Activated CD8-positive, alpha-beta memory T cell treated with anti-CD3 and anti-CD28 coated beads for 1 hour (primary cell): Measurements from ENCODE around the gene TBC1D22B.
"Not testable (repeated sequence)": the region's sequence is repeated elsewhere in the genome, so short reads cannot be mapped to it uniquely, and the experiment has no call there.

ENCODE experiments used
- DNase-seq, 2 donors: peaks; one replicate each; pipeline ENCODE4 v3.0.0-alpha.2; 2020; ENCODE audit warnings: low read depth in 1 of 2; ENCODE audit errors: extremely low read depth in 1 of 2

Gene TBC1D22B

GRCh38 chr6:37265860-37266259, 8.3 kb downstream of the TBC1D22B start:
- DNase-seq = no peak

- no peak for DNase-seq
These were observed 11.5 kb downstream of the TBC1D22B start for GRCh38 chr6:37269105-37269504.

GRCh38 chr6:37272834-37273566, 15.4 kb downstream of the TBC1D22B start:
- no peak for DNase-seq

GRCh38 chr6:37273690-37274089, 16.1 kb downstream of the TBC1D22B start:
- DNase-seq = no peak

GRCh38 chr6:37275350-37275749, 17.8 kb downstream of the TBC1D22B start:
- DNase-seq = no peak

- no peak for DNase-seq
These were observed 19.4 kb downstream of the TBC1D22B start for GRCh38 chr6:37277001-37277409.

GRCh38 chr6:37279366-37280134, 22.0 kb downstream of the TBC1D22B start:
- DNase-seq = no peak

- DNase-seq = no peak
These were observed 22.8 kb downstream of the TBC1D22B start for GRCh38 chr6:37280162-37280887.

- DNase-seq = no peak
These were observed 24.8 kb downstream of the TBC1D22B start for GRCh38 chr6:37282371-37282770.

GRCh38 chr6:37283268-37283667, 25.7 kb downstream of the TBC1D22B start:
- no peak for DNase-seq

GRCh38 chr6:37283671-37284151, 26.1 kb downstream of the TBC1D22B start:
- DNase-seq = no peak

- DNase-seq = no peak
These were observed 27.2 kb downstream of the TBC1D22B start for GRCh38 chr6:37284781-37285180.

GRCh38 chr6:37285861-37286311, 28.3 kb downstream of the TBC1D22B start:
- DNase-seq = no peak

- no peak for DNase-seq
These were observed 30.1 kb downstream of the TBC1D22B start for GRCh38 chr6:37287519-37288157.

- DNase-seq = no peak
These were observed 30.7 kb downstream of the TBC1D22B start for GRCh38 chr6:37288247-37288646.

GRCh38 chr6:37289931-37290330, 32.4 kb downstream of the TBC1D22B start:
- no peak for DNase-seq

- DNase-seq = no peak
These were observed 35.9 kb downstream of the TBC1D22B start for GRCh38 chr6:37293426-37293825.

GRCh38 chr6:37297637-37298036, 40.1 kb downstream of the TBC1D22B start:
- DNase-seq = not testable (repeated sequence)

GRCh38 chr6:37298958-37299357, 41.4 kb downstream of the TBC1D22B start:
- no peak for DNase-seq

GRCh38 chr6:37299990-37300389, 42.4 kb downstream of the TBC1D22B start:
- no peak for DNase-seq
